ENCODE data around the gene CENPP. TPM values are rescaled to one million over a fixed set of nuclear protein-coding genes. Genes with fewer than 3 reads are reported as not detected.

CENPP gene
- total RNA-seq, 1 donor from 2014 or later, result 4.5 TPM

GRCh38 chr9:92500725-92501124 lies 175.0 kb downstream of the CENPP start:
- H3K27ac Mint-ChIP-seq (ENCODE audit: unreplicated experiment), result no peak overlapping the region
- H3K4me1 Mint-ChIP-seq (ENCODE audit: unreplicated experiment), result peaks cover 2% of the 10 kb centered on the region
- H3K9me3 Mint-ChIP-seq (ENCODE audit: unreplicated experiment), result no peaks in the 10 kb centered on the region
- no peak for DNase-seq (ENCODE audit: low spot score)
- no peaks in the 10 kb centered on the region for H3K27me3 Mint-ChIP-seq (ENCODE audit: unreplicated experiment)
- TF ChIP-seq CTCF (IDR thresholded peaks at IDR 0.05; ENCODE audit: unreplicated experiment), result no peak
- H3K36me3 Mint-ChIP-seq (ENCODE audit: low read depth, unreplicated experiment), result no peaks in the 10 kb centered on the region
- no peak overlapping the region for H3K4me3 Mint-ChIP-seq (ENCODE audit: unreplicated experiment)

GRCh38 chr9:92501671-92502393 lies 176.1 kb downstream of the CENPP start:
- H3K27ac Mint-ChIP-seq (ENCODE audit: unreplicated experiment), result no peak overlapping the region

GRCh38 chr9:92503156-92503555 lies 177.4 kb downstream of the CENPP start:
- TF ChIP-seq CTCF (IDR thresholded peaks at IDR 0.05; ENCODE audit: unreplicated experiment), result no peak
- DNase-seq (ENCODE audit: low spot score), result no peak
- Mint-ChIP-seq H3K27me3 (ENCODE audit: unreplicated experiment) (no peaks in the 10 kb centered on the region), H3K4me3 (ENCODE audit: unreplicated experiment) (no peak overlapping the region), H3K4me1 (ENCODE audit: unreplicated experiment) (peaks cover 19% of the 10 kb centered on the region), H3K9me3 (ENCODE audit: unreplicated experiment) (no peaks in the 10 kb centered on the region), H3K27ac (ENCODE audit: unreplicated experiment) (no peak overlapping the region), H3K36me3 (ENCODE audit: low read depth, unreplicated experiment) (no peaks in the 10 kb centered on the region)

More at GRCh38 chr9:92501671-92502393, 176.1 kb downstream of the CENPP start:
- Mint-ChIP-seq H3K4me1 (ENCODE audit: unreplicated experiment) (peaks cover 7% of the 10 kb centered on the region), H3K27me3 (ENCODE audit: unreplicated experiment) (no peaks in the 10 kb centered on the region), H3K36me3 (ENCODE audit: low read depth, unreplicated experiment) (no peaks in the 10 kb centered on the region), H3K9me3 (ENCODE audit: unreplicated experiment) (no peaks in the 10 kb centered on the region), H3K4me3 (ENCODE audit: unreplicated experiment) (no peak overlapping the region)
- TF ChIP-seq CTCF (IDR thresholded peaks at IDR 0.05; ENCODE audit: unreplicated experiment), result peak; percentile 59
- peak; percentile 50 for DNase-seq (ENCODE audit: low spot score)

GRCh38 chr9:92504881-92505280 lies 179.1 kb downstream of the CENPP start:
- Mint-ChIP-seq H3K9me3 (ENCODE audit: unreplicated experiment) (no peaks in the 10 kb centered on the region), H3K4me1 (ENCODE audit: unreplicated experiment) (peaks cover 22% of the 10 kb centered on the region), H3K4me3 (ENCODE audit: unreplicated experiment) (no peak overlapping the region), H3K36me3 (ENCODE audit: low read depth, unreplicated experiment) (no peaks in the 10 kb centered on the region), H3K27me3 (ENCODE audit: unreplicated experiment) (no peaks in the 10 kb centered on the region), H3K27ac (ENCODE audit: unreplicated experiment) (no peak overlapping the region)
- DNase-seq (ENCODE audit: low spot score), result no peak
- no peak for TF ChIP-seq CTCF (IDR thresholded peaks at IDR 0.05; ENCODE audit: unreplicated experiment)

GRCh38 chr9:92506184-92506857 lies 180.6 kb downstream of the CENPP start:
- no peaks in the 10 kb centered on the region for H3K27me3 Mint-ChIP-seq (ENCODE audit: unreplicated experiment)
- TF ChIP-seq CTCF (IDR thresholded peaks at IDR 0.05; ENCODE audit: unreplicated experiment), result no peak
- H3K36me3 Mint-ChIP-seq (ENCODE audit: low read depth, unreplicated experiment), result no peaks in the 10 kb centered on the region
- H3K9me3 Mint-ChIP-seq (ENCODE audit: unreplicated experiment), result no peaks in the 10 kb centered on the region
- no peak for DNase-seq (ENCODE audit: low spot score)
- no peak overlapping the region for H3K4me3 Mint-ChIP-seq (ENCODE audit: unreplicated experiment)
- peaks cover 23% of the 10 kb centered on the region for H3K4me1 Mint-ChIP-seq (ENCODE audit: unreplicated experiment)
- no peak overlapping the region for H3K27ac Mint-ChIP-seq (ENCODE audit: unreplicated experiment)

Data from endothelial cell (in vitro differentiated cells).